ENCODE measurements around the gene IFITM10. TPM values are rescaled to one million over a fixed set of nuclear protein-coding genes. Genes with fewer than 3 reads are reported as not detected.

IFITM10 gene
- polyA plus RNA-seq, 3 donors, result 0.11 to 0.28 (median 0.23) TPM

- DNase-seq (ENCODE audit: extremely low read depth in 1 of 11, low read depth in 9 of 11, low spot score in 4 of 11), result no peak
Measured at GRCh38 chr11:1731451-1732059, 18.8 kb downstream of the IFITM10 start.

GRCh38 chr11:1730059-1730629, 20.3 kb downstream of the IFITM10 start:
- DNase-seq (ENCODE audit: extremely low read depth in 1 of 11, low read depth in 9 of 11, low spot score in 4 of 11), result no peak

DNA sequence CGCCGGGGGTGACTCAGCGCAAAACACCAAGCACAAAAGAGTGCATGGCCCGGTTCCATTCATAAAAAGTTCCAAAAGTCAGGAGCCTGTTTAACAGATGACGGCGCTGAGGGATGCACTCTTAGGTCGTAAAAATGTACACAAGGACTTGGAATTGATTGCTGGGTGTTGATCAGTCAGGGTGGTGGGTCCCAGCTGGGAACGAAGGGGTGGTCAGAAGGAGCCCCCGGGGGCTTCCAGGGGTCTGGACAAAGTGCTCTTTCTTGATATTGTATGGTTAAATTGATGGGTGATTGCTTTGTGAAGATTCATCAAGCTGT, 20.7 kb downstream of the IFITM10 start:
- DNase-seq (ENCODE audit: extremely low read depth in 1 of 11, low read depth in 9 of 11, low spot score in 4 of 11), result no peak

DNA sequence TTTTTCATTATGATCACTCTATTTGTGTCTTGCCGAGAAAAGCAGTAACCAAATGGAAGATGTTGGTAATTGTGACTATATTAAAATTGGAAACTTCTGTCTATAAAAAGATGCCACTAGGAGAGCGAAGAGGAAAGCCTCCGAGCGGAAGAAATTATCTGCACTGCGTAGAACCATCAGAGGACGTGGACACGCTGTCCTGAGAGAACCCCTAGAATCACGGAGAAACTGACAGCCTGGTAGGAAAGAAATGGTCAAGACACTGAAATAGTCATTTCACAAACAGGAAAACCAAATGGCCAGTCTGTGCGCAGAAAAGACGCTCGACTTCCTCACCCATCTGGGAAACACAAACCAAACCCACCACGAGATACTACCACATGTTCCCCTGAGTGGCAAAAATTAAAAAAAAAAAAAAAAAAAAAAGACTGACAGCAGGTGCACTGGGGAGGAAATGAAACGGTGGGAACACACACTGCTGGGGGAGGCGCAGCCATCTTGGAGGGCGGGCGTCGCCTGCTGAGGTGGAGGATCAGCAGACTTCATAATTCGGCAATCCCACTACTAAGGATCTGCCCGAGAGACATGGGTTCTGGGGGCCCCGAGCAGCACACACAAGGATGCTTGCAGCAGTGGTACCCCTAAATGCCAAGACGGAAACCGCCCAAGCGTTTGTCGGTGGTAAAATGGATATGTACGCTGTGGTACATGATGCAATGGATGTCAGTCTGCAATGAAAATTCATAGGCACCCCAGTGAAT, 21.3 kb downstream of the IFITM10 start:
- no peak for DNase-seq (ENCODE audit: extremely low read depth in 1 of 11, low read depth in 9 of 11, low spot score in 4 of 11)

GRCh38 chr11:1728301-1728700, 22.1 kb downstream of the IFITM10 start:
- no peak for DNase-seq (ENCODE audit: extremely low read depth in 1 of 11, low read depth in 9 of 11, low spot score in 4 of 11)

- DNase-seq (ENCODE audit: extremely low read depth in 1 of 11, low read depth in 9 of 11, low spot score in 4 of 11), result no peak
Measured at GRCh38 chr11:1727861-1728260, 22.5 kb downstream of the IFITM10 start.

DNA sequence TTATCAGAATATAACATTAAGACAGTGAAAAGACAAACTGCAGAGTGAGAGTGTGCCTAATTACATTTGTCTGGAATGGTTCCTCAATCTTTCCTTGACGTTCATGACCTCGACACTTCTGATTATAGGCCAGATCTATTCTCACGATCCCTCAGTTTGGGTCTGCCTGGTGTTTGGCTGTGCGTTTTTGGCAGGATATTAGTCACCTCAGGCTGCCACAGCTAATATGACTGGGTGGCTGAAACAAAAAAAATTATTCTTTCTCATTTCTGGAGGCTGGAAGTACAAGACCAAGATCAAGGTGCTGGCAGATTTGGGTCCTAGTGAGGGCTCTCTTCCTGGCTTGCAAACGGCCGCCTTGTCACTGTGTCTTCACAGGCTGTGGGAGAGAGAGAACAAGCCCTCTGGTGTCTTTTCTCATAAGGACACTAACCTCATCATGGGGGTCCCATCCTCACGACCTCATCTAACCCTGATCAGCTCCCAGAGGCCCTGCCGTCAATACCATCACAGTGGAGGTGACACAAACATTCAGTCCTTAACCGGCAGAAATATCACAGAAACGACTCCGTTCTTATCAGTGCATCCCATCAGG, 23.2 kb downstream of the IFITM10 start:
- DNase-seq (ENCODE audit: extremely low read depth in 1 of 11, low read depth in 9 of 11, low spot score in 4 of 11), result no peak

DNA sequence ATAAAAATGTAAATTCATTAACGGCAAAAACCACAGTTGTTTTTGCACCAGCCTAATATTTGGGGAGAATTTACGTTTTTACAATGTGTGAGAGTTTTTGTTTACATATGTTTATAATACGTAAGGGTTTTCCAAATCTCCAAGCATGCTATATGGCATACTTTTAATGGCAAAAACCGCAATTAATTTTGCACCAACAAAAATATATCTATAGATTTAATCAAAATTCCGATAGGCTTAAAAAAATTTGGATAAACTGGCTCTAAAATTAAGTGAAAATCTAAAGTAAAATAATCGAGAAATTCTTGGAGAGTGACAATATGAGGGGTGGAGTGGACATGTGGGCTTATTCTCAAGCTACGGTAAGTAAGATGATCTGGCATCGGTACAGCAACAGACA, 30.6 kb downstream of the IFITM10 start:
- DNase-seq (ENCODE audit: extremely low read depth in 1 of 11, low read depth in 9 of 11, low spot score in 4 of 11), result no peak

- DNase-seq (ENCODE audit: extremely low read depth in 1 of 11, low read depth in 9 of 11, low spot score in 4 of 11), result no peak
Measured at GRCh38 chr11:1718326-1718725, 32.1 kb downstream of the IFITM10 start.

GRCh38 chr11:1717745-1718144, 32.6 kb downstream of the IFITM10 start:
- no peak for DNase-seq (ENCODE audit: extremely low read depth in 1 of 11, low read depth in 9 of 11, low spot score in 4 of 11)

- DNase-seq (ENCODE audit: extremely low read depth in 1 of 11, low read depth in 9 of 11, low spot score in 4 of 11), result no peak
Measured at GRCh38 chr11:1714908-1715885, 35.2 kb downstream of the IFITM10 start.

DNA sequence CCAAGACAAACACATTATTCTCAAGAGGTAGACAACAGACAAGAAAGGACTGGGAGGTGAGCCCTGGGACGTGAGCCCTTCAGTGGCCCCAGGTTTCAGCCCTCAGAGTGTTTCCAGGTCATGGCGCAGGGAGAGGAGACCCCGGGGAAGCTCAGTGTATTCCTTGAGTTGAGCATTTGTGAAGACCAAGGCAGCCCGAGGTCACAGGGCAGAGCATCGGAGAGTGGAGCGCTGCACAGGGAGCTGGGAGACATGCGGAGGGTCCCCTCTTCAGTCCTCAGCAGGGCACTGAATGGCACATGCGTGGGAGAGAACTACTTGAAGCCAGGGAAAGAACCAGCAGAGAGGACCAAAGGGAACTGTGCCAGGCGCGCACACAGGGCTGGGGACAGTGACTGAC, 41.7 kb downstream of the IFITM10 start:
- DNase-seq (ENCODE audit: extremely low read depth in 1 of 11, low read depth in 9 of 11, low spot score in 4 of 11), result no peak

DNA sequence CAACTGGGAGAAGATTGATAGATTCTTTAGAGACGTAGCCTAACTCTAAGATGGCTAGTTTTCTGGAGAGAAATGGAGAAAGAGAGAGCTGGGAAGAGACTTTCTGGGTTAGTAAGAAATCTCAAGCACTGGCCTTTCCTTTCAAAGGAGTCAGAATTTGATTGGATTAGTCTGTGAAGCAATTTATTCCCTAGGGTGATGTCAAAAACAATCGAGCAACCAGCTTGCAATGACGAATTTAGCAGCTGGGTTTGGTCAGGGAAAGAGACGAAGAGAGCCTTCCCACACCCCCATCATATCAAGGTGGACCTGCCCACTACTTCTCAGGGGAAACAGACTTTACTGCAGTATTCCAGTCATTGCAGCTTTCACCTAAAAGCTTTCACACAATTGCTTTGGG, 42.6 kb downstream of the IFITM10 start:
- DNase-seq (ENCODE audit: extremely low read depth in 1 of 11, low read depth in 9 of 11, low spot score in 4 of 11), result no peak

- DNase-seq (ENCODE audit: extremely low read depth in 1 of 11, low read depth in 9 of 11, low spot score in 4 of 11), result no peak
Measured at GRCh38 chr11:1706634-1707400, 43.6 kb downstream of the IFITM10 start.

- DNase-seq (ENCODE audit: extremely low read depth in 1 of 11, low read depth in 9 of 11, low spot score in 4 of 11), result no peak
Measured at GRCh38 chr11:1705126-1706052, 45.0 kb downstream of the IFITM10 start.

- DNase-seq (ENCODE audit: extremely low read depth in 1 of 11, low read depth in 9 of 11, low spot score in 4 of 11), result no peak
Measured at GRCh38 chr11:1703146-1703545, 47.2 kb downstream of the IFITM10 start.

DNA sequence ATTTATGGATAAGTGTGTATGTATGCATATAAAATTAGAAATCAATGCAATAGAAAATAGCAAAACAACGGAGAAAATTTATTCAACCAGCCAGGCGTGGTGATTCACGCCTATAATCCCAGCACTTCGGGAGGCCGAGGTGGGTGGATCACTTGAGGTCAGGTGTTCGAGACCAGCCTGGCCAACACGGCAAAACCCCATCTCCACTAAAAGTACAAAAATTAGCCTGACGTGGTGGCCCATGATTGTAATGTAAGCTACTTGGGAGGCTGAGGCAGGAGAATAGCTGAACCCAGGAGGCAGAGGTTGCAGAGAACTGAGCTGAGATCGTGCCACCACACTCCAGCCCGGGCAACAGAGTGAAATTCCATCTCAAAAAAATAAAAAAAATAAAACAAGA, 47.9 kb downstream of the IFITM10 start:
- no peak for DNase-seq (ENCODE audit: extremely low read depth in 1 of 11, low read depth in 9 of 11, low spot score in 4 of 11)

All from renal cortex interstitium (tissue), 11 donors.